Astrocyte (in vitro differentiated cells and primary cell): ENCODE data around the gene TUSC7. TPM values are rescaled to one million over a fixed set of nuclear protein-coding genes. Genes with fewer than 3 reads are reported as not detected.

Experiments used
- DNase-seq: peaks from one replicate; pipeline ENCODE4 v3.0.0-alpha.2; 2010; ENCODE audit warnings: low read depth
- FAIRE-seq: peaks from 2 replicates; lab custom pipeline; 2011; peaks lifted over from hg19 to GRCh38; lab: Jason Lieb, UNC
- H2AFZ ChIP-seq: 2 replicates; pipeline ENCODE4 v1.6.0; 2012; ENCODE audit warnings: low read depth, low read length, inconsistent platforms
- H3K27ac ChIP-seq: 2 replicates; pipeline ENCODE4 v1.5.1; 2011; ENCODE audit warnings: low read depth, low read length, inconsistent platforms
- H3K27me3 ChIP-seq: 2 replicates; pipeline ENCODE4 v1.6.0; 2011; ENCODE audit warnings: low read length, inconsistent platforms; ENCODE audit not compliant: insufficient read depth
- H3K36me3 ChIP-seq: 2 replicates; pipeline ENCODE4 v1.5.1; 2011; ENCODE audit warnings: low read length, inconsistent platforms; ENCODE audit not compliant: insufficient read depth
- H3K4me1 ChIP-seq: 2 replicates; pipeline ENCODE4 v1.5.1; 2011; ENCODE audit warnings: low read length, inconsistent platforms; ENCODE audit not compliant: insufficient read depth
- H3K4me2 ChIP-seq: 2 replicates; pipeline ENCODE4 v1.6.0; 2012; ENCODE audit warnings: low read length, inconsistent platforms
- H3K4me3 ChIP-seq: 2 replicates; pipeline ENCODE4 v1.5.1; 2011; ENCODE audit warnings: low read depth, mild to moderate bottlenecking, low read length, inconsistent platforms; ENCODE audit not compliant: insufficient read depth
- H3K79me2 ChIP-seq: 2 replicates; pipeline ENCODE4 v1.6.0; 2012; ENCODE audit warnings: mild to moderate bottlenecking, low read length, inconsistent platforms; ENCODE audit not compliant: insufficient read depth
- H3K9ac ChIP-seq: 2 replicates; pipeline ENCODE4 v1.6.0; 2012; ENCODE audit warnings: mild to moderate bottlenecking, low read length, inconsistent platforms
- H3K9me3 ChIP-seq: 2 replicates; pipeline ENCODE4 v1.5.1; 2012; ENCODE audit warnings: low read depth, mild to moderate bottlenecking, low read length, inconsistent platforms; ENCODE audit not compliant: insufficient read depth
- H4K20me1 ChIP-seq: 2 replicates; pipeline ENCODE4 v1.6.0; 2012; ENCODE audit warnings: low read length, inconsistent platforms; ENCODE audit not compliant: insufficient read depth
- H3K27ac Mint-ChIP-seq: one replicate; pipeline ENCODE4 v1.8.0; 2021; ENCODE audit warnings: mild to moderate bottlenecking, mixed read lengths; ENCODE audit not compliant: unreplicated experiment
- H3K27me3 Mint-ChIP-seq: one replicate; pipeline ENCODE4 v1.8.0; 2021; ENCODE audit warnings: low read depth, mixed read lengths; ENCODE audit not compliant: unreplicated experiment
- H3K36me3 Mint-ChIP-seq: one replicate; pipeline ENCODE4 v1.8.0; 2021; ENCODE audit warnings: low read depth, mixed read lengths; ENCODE audit not compliant: unreplicated experiment
- H3K4me1 Mint-ChIP-seq: one replicate; pipeline ENCODE4 v1.8.0; 2021; ENCODE audit warnings: low read depth, mixed read lengths; ENCODE audit not compliant: unreplicated experiment
- H3K4me3 Mint-ChIP-seq: one replicate; pipeline ENCODE4 v1.8.0; 2021; ENCODE audit warnings: mild to moderate bottlenecking, moderate library complexity, mixed read lengths; ENCODE audit not compliant: unreplicated experiment
- H3K9me3 Mint-ChIP-seq: one replicate; pipeline ENCODE4 v1.8.0; 2021; ENCODE audit warnings: mild to moderate bottlenecking, mixed read lengths; ENCODE audit not compliant: unreplicated experiment
- CTCF ChIP-seq: IDR thresholded peaks from 2 replicates; pipeline ENCODE4 v1.5.1; 2011; ENCODE audit warnings: low read depth, mild to moderate bottlenecking, inconsistent platforms, low read length, moderate library complexity; ENCODE audit not compliant: insufficient read depth
- EZH2 ChIP-seq: IDR thresholded peaks from 2 replicates; pipeline ENCODE4 v1.6.1; 2012; ENCODE audit warnings: mild to moderate bottlenecking, low read length, inconsistent platforms; ENCODE audit not compliant: insufficient read depth
- total RNA-seq: library from RNA; stranded (reverse); gene quantifications from 2 replicates; pipeline ENCODE4 v1.2.1, GENCODE V29; 2021

Gene TUSC7
- total RNA-seq, 1 donor from 2014 or later: not detected

- no peak for FAIRE-seq
These were observed 8.5 kb upstream of the TUSC7 start for GRCh38 chr3:116701070-116701469.

GRCh38 chr3:116702334-116702733 lies 7.2 kb upstream of the TUSC7 start:
- no peaks in the 10 kb centered on the region for H3K4me1 Mint-ChIP-seq
- no peaks in the 10 kb centered on the region for H3K4me1 ChIP-seq
- H3K36me3 ChIP-seq: no peaks in the 10 kb centered on the region
- H3K9me3 Mint-ChIP-seq: no peaks in the 10 kb centered on the region
- no peak overlapping the region for H3K27ac ChIP-seq
- TF ChIP-seq EZH2: no peak
- TF ChIP-seq CTCF: no peak
- H3K27me3 Mint-ChIP-seq: no peaks in the 10 kb centered on the region
- H3K4me3 Mint-ChIP-seq: no peak overlapping the region
- H3K27me3 ChIP-seq: no peaks in the 10 kb centered on the region
- H3K9me3 ChIP-seq: no peaks in the 10 kb centered on the region
- no peak overlapping the region for H3K4me2 ChIP-seq
- H4K20me1 ChIP-seq: no peaks in the 10 kb centered on the region
- FAIRE-seq (no peak), DNase-seq (no peak)
- no peak overlapping the region for H3K9ac ChIP-seq
- no peak overlapping the region for H2AFZ ChIP-seq
- H3K79me2 ChIP-seq: no peaks in the 10 kb centered on the region
- no peak overlapping the region for H3K27ac Mint-ChIP-seq
- H3K36me3 Mint-ChIP-seq: no peaks in the 10 kb centered on the region
- no peak overlapping the region for H3K4me3 ChIP-seq

More at GRCh38 chr3:116701070-116701469, 8.5 kb upstream of the TUSC7 start:
- no peak for TF ChIP-seq CTCF
- no peak for TF ChIP-seq EZH2
- Histone ChIP-seq H3K9me3 (no peaks in the 10 kb centered on the region), H3K9ac (no peak overlapping the region), H4K20me1 (no peaks in the 10 kb centered on the region), H2AFZ (no peak overlapping the region), H3K4me1 (no peaks in the 10 kb centered on the region), H3K27ac (no peak overlapping the region), H3K4me2 (no peak overlapping the region), H3K4me3 (no peak overlapping the region), H3K36me3 (no peaks in the 10 kb centered on the region), H3K79me2 (no peaks in the 10 kb centered on the region), H3K27me3 (no peaks in the 10 kb centered on the region)
- H3K27me3 Mint-ChIP-seq: no peaks in the 10 kb centered on the region
- no peaks in the 10 kb centered on the region for H3K4me1 Mint-ChIP-seq
- H3K9me3 Mint-ChIP-seq: no peaks in the 10 kb centered on the region
- no peak overlapping the region for H3K4me3 Mint-ChIP-seq
- no peak for DNase-seq
- no peak overlapping the region for H3K27ac Mint-ChIP-seq
- H3K36me3 Mint-ChIP-seq: no peaks in the 10 kb centered on the region

- H3K9me3 ChIP-seq: no peaks in the 10 kb centered on the region
- no peaks in the 10 kb centered on the region for H3K36me3 Mint-ChIP-seq
- TF ChIP-seq EZH2 (no peak), CTCF (no peak)
- no peak overlapping the region for H3K9ac ChIP-seq
- H3K36me3 ChIP-seq: no peaks in the 10 kb centered on the region
- no peak overlapping the region for H2AFZ ChIP-seq
- H3K4me1 ChIP-seq: no peaks in the 10 kb centered on the region
- no peaks in the 10 kb centered on the region for H3K4me1 Mint-ChIP-seq
- H3K4me3 Mint-ChIP-seq: no peak overlapping the region
- no peak overlapping the region for H3K4me2 ChIP-seq
- peaks cover 2% of the 10 kb centered on the region for H3K9me3 Mint-ChIP-seq
- FAIRE-seq (no peak), DNase-seq (no peak)
- no peaks in the 10 kb centered on the region for H3K27me3 ChIP-seq
- H3K27ac Mint-ChIP-seq: no peak overlapping the region
- H3K4me3 ChIP-seq: no peak overlapping the region
- H3K79me2 ChIP-seq: no peaks in the 10 kb centered on the region
- H3K27ac ChIP-seq: no peak overlapping the region
- H4K20me1 ChIP-seq: no peaks in the 10 kb centered on the region
- no peaks in the 10 kb centered on the region for H3K27me3 Mint-ChIP-seq
These were observed 2.0 kb upstream of the TUSC7 start for GRCh38 chr3:116707531-116707930.
